Measurements from ENCODE around the gene VIPR2. TPM values are rescaled to one million over a fixed set of nuclear protein-coding genes. Genes with fewer than 3 reads are reported as not detected.

The VIPR2 gene
- polyA plus RNA-seq, 1 donor from 2014 or later, result 0.51 TPM

- H3K27me3 ChIP-seq (ENCODE audit: insufficient read depth, low read depth, low read length), result no peaks in the 10 kb centered on the region
These were observed 164.9 kb downstream of the VIPR2 start for GRCh38 chr7:158979635-158980351.

GRCh38 chr7:158979023-158979529 lies 165.6 kb downstream of the VIPR2 start:
- Histone ChIP-seq H3K4me2 (ENCODE audit: low read length) (no peak overlapping the region), H3K36me3 (ENCODE audit: insufficient read depth, low read length) (no peaks in the 10 kb centered on the region), H4K20me1 (ENCODE audit: insufficient read depth) (no peaks in the 10 kb centered on the region), H3K9me3 (ENCODE audit: low read length) (peaks cover 5% of the 10 kb centered on the region), H3K27ac (ENCODE audit: low read length) (no peak overlapping the region), H3K79me2 (replicated peaks; ENCODE audit: insufficient read depth, low read length) (no peaks in the 10 kb centered on the region), H3K9ac (ENCODE audit: low read length) (no peak overlapping the region), H2AFZ (ENCODE audit: low read depth, low read length) (no peak overlapping the region), H3K9me2 (ENCODE audit: insufficient read depth, low read length) (no peaks in the 10 kb centered on the region), H3F3A (ENCODE audit: insufficient read depth, low read length, poor library complexity, severe bottlenecking) (no peaks in the 10 kb centered on the region), H3K27me3 (ENCODE audit: insufficient read depth, low read depth, low read length) (no peaks in the 10 kb centered on the region), H3K4me3 (ENCODE audit: low read length) (no peak overlapping the region)
- no peak for TF ChIP-seq REST (IDR thresholded peaks at IDR 0.05; ENCODE audit: borderline replicate concordance)
- no peak for TF ChIP-seq TAF1 (IDR thresholded peaks at IDR 0.05; ENCODE audit: low read depth)
- no peak for TF ChIP-seq EP300 (conservative IDR thresholded peaks at IDR 0.05; ENCODE audit: poor library complexity, severe bottlenecking)
- no peak for TF ChIP-seq MXI1 (conservative IDR thresholded peaks at IDR 0.05; ENCODE audit: poor library complexity, severe bottlenecking)
- no peak for TF ChIP-seq CTCF (IDR thresholded peaks at IDR 0.05; ENCODE audit: poor library complexity, severe bottlenecking)

More at GRCh38 chr7:158979635-158980351, 164.9 kb downstream of the VIPR2 start:
- H3K36me3 ChIP-seq (ENCODE audit: insufficient read depth, low read length), result no peaks in the 10 kb centered on the region
- no peak for TF ChIP-seq POLR2AphosphoS5 (IDR thresholded peaks at IDR 0.05)
- no peak for TF ChIP-seq CTCF (IDR thresholded peaks at IDR 0.05; ENCODE audit: poor library complexity, severe bottlenecking)
- TF ChIP-seq RAD21 (conservative IDR thresholded peaks at IDR 0.05), result no peak
- TF ChIP-seq EZH2 (IDR thresholded peaks at IDR 0.05; ENCODE audit: borderline replicate concordance, insufficient read depth, low read length, poor library complexity, severe bottlenecking), result no peak
- TF ChIP-seq SMC3 (conservative IDR thresholded peaks at IDR 0.05; ENCODE audit: poor library complexity), result no peak
- TF ChIP-seq MXI1 (conservative IDR thresholded peaks at IDR 0.05; ENCODE audit: poor library complexity, severe bottlenecking), result no peak
- TF ChIP-seq TAF1 (IDR thresholded peaks at IDR 0.05; ENCODE audit: low read depth), result no peak
- TF ChIP-seq REST (IDR thresholded peaks at IDR 0.05; ENCODE audit: borderline replicate concordance), result no peak
- no peak for TF ChIP-seq EP300 (conservative IDR thresholded peaks at IDR 0.05; ENCODE audit: poor library complexity, severe bottlenecking)
- H3K9me2 ChIP-seq (ENCODE audit: insufficient read depth, low read length), result no peaks in the 10 kb centered on the region
- H3K27ac ChIP-seq (ENCODE audit: low read length), result no peak overlapping the region
- no peak overlapping the region for H2AFZ ChIP-seq (ENCODE audit: low read depth, low read length)
- no peaks in the 10 kb centered on the region for H3K79me2 ChIP-seq (replicated peaks; ENCODE audit: insufficient read depth, low read length)
- no peaks in the 10 kb centered on the region for H3F3A ChIP-seq (ENCODE audit: insufficient read depth, low read length, poor library complexity, severe bottlenecking)
- H4K20me1 ChIP-seq (ENCODE audit: insufficient read depth), result no peaks in the 10 kb centered on the region
- H3K4me3 ChIP-seq (ENCODE audit: low read length), result no peak overlapping the region
- no peak overlapping the region for H3K4me2 ChIP-seq (ENCODE audit: low read length)
- peaks cover 5% of the 10 kb centered on the region for H3K9me3 ChIP-seq (ENCODE audit: low read length)
- H3K9ac ChIP-seq (ENCODE audit: low read length), result no peak overlapping the region

Data from neural cell (in vitro differentiated cells).